GM21576 (cell line): Measurements from ENCODE around the gene FATE1.

Source experiments
- ATAC-seq: cut with Tn5 transposase; IDR thresholded peaks from one replicate; pipeline ENCODE4 v1.9.1; 2021; ENCODE audit warnings: mild to moderate bottlenecking, moderate library complexity; ENCODE audit not compliant: unreplicated experiment

The FATE1 gene

GRCh38 chrX:151703487-151703886 lies 12.3 kb upstream of the FATE1 start:
- no peak for ATAC-seq

DNA sequence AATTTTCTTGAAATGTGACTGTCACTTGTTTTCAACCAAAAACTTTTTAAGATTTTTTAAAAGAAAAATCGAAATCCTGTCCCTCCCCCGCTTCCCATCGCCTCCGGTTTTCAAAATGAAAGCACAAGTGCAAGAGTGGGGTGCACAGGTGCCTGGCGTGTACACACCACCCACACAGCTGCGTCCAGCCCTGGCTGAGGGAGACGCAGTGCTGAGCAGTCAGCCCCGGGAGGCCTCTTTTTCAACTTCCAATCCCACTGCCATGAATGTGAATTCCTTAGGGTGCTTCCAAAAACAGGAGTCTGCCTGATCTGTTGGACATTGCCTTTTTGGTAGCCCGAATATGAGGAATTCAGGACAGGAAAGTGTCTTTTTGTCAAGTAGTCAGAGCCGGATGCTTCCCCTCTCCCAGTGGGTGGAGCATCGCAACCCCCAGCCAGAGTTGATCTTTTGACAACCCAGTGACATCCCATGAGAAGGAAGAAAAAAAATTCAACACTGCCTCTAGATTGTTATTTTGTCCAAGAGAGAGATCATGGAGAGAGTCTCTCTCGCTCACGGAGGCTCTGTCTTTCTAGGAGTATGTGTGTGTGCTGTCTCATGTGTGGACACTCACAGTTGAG lies 11.7 kb upstream of the FATE1 start:
- ATAC-seq, result no peak

DNA sequence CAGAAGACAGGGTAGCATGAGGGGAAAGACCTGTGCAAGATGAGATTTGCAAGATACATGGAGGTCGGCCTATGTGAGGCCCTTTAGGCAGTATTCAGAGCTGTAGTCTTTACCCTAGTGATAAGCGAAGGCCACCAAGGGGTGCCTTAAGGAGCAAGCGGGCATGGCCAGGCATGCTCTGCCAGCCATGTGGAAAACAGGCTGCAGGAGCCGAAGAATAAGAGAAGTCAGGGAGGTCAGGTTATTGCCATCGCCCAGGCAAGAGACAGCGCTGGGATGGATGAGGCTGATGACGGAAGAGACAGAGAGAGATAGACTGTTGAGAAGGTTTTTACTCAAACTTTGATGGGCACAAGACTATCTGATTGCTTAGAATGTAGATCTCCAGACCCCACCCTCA lies 7.0 kb upstream of the FATE1 start:
- no peak for ATAC-seq

DNA sequence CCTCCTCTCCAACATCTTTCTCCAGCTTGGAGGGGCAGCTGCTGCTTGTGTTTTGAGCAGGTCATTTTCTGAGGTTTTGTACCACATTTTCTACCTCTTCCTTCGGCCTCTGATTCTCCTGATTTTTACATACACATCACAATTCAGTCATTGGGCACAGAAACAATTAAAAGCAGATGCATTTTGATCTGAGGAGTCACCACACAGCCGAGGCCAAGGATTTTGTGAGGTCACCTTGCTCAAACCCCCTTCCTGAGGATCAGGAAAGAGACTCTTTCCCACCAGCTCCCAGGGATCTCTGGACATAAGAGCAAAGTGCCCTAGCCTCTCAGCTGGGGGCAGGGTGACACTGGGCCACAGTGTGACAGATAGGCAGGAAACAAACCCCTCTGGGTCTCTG lies 5.4 kb upstream of the FATE1 start:
- no peak for ATAC-seq

GRCh38 chrX:151711154-151711553 lies 4.7 kb upstream of the FATE1 start:
- ATAC-seq, result no peak

- no peak for ATAC-seq
Measured at GRCh38 chrX:151711787-151712186, 4.0 kb upstream of the FATE1 start.

DNA sequence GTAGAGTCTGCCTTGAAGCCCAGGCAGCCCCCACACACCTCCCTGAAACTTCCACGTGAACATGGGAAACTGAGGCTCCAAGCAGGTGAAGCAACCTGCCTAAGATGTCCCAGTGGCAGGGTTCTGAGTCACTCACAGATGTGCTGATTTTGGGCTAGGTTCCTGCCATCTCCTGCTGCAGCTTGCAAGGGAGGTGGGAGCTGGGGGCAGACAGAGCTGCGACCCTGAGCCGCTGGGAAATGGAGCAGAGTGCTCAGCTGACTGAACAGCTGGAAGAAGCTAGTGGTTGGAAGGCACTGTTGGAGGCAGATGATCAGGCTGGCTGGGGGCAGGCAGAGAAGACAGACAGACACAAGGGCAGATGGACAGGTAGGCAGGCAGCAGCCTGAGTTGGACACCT lies 3.6 kb upstream of the FATE1 start:
- no peak for ATAC-seq

DNA sequence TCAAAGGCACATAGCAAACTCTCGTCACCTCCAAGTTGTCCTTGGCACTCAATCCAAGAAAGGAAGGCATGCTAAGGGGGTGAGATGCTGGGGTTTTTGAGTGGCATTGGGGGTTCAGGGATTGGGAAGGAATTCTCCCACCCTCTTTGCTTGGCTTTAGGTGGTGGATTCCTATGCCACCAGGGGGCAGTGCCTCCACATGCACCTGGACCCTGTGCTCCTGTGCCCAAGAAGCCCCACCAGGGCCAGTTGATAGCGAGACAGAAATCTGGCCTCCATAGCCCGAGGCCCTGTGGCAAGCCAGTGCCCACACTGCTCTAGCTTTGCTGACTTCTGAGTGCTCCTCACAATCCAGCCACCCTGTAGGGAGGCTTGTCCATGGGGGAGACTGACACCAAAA lies 2.0 kb upstream of the FATE1 start:
- ATAC-seq, result peak; percentile 47

- no peak for ATAC-seq
Measured at GRCh38 chrX:151714362-151714761, 1.5 kb upstream of the FATE1 start.

GRCh38 chrX:151722241-151722846 lies 6.5 kb downstream of the FATE1 start:
- ATAC-seq, result no peak

GRCh38 chrX:151723156-151723760 lies 7.4 kb downstream of the FATE1 start:
- no peak for ATAC-seq

- no peak for ATAC-seq
Measured at GRCh38 chrX:151724563-151725337, 8.9 kb downstream of the FATE1 start.

DNA sequence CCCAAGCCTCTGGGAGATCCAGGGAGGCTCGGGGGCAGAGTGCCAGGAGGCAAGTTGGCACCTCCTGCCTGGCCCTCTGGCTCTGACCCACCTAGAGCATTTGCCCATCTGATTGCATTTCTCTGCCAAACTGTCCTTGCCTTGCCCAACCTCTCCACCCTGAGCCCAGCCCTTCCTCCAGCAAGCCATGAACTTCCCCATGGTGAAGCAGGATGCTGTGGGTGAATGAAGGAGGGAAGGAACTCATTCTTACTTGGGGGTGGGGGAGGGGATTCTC lies 9.4 kb downstream of the FATE1 start:
- no peak for ATAC-seq

DNA sequence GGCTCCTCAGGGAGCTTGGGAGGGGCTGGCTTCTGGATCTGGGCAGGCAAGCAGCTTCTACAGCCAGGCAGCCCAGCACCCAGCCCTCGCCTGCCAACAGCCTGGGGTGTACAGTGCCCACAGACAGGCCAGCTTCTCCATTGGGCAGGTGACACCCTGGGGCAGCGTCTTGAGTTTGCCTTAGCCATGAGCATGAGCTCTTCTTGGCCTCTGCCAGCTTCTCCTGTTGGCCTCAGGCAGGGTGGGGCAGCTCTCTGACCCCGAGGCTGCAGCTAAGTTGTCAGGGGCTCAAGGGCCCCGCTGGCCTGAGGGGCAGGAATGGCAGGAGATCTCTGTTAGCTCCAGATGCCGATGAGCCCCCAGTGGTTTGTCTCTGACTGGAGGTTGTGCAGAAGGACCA lies 10.9 kb downstream of the FATE1 start:
- ATAC-seq, result no peak

DNA sequence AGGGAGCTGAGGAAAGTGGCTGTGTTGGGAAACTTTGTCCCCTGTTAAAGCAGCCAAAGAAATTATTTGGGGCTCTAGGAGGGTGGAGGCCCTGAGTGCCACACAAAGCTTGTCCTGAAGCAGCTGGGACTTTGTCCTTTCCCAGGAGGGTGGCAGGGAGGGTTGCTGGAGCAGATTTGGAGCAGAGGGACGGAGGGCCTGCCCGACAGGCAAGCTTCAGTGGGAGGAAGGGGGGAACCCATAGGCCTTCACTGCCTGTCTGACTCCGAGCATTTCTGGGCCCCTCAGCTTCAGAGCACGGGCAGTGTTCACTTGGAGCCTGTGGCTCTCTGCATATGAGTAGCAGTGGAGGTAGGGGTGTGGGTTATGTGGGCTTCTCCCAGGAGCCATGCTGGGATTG lies 11.5 kb downstream of the FATE1 start:
- no peak for ATAC-seq

DNA sequence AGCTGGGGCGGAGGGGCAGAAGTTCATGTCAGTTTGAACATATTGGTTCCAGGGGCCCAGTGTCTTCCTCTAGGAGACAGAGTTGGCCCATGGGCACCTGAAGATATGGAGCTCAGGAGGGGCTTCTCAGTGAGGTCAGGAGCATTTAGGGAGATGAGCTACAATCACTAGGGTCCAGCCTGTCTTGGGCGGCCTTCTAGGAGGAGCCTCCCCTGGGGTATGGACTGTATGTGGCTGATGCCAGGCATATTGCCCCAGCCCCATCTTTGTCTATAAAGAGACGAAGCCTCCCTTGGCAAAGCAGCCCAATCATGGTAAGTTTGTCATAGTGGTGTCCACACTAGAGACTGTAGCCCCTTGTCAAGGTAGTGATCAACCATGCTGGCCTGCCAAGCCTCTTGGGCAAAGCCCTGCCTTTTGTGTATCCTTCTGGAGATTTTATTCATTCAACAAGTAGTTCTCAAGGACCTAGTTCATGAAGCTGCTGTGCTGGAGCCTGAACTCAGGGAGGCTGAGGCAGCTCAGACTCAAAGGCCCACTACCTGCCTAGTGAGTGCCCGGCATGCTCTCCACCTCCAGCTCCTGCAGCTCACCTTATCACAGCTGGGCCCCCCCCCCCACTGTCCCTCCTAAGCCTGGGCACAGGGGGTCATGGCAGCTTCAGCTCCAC lies 13.4 kb downstream of the FATE1 start:
- ATAC-seq, result no peak

- ATAC-seq, result no peak
Measured at GRCh38 chrX:151734446-151734845, 18.6 kb downstream of the FATE1 start, which contains the start of gene CNGA2. Gene CNGA2, plus strand, starts transcription at chrX:151734746. Its CDS starts 3,738 bp downstream, at chrX:151738484.

GRCh38 chrX:151735219-151735618 lies 19.4 kb downstream of the FATE1 start:
- ATAC-seq, result no peak

DNA sequence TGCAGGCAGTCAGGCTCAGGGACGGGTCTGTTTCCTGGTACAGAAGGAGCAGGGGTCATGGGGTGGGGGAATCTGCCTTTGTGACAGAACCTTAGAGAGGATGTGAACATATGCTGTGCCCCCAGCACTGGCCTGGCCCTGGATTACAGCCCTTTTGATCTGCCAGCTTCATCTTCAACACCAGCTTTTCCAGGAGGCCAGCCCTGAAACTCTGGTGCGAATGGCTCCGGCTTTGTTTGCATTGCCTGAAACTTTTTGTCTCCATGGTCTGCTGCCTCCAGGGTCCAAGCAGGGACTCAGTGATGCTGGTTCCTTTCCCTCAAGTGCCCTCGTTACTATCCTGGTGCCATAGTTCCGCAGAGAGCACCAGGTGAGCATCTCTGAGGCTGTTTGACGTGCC lies 20.9 kb downstream of the FATE1 start:
- ATAC-seq, result no peak

- no peak for ATAC-seq
Measured at GRCh38 chrX:151737494-151737893, 21.7 kb downstream of the FATE1 start.

GRCh38 chrX:151738751-151739150 lies 22.9 kb downstream of the FATE1 start:
- no peak for ATAC-seq
